GM12878 (cell line): ENCODE results near the gene ANO4. TPM values are rescaled to one million over a fixed set of nuclear protein-coding genes. Genes with fewer than 3 reads are reported as not detected.

ENCODE experiments used
- ATAC-seq: fragments of 200-7000 bp; cut with Tn5 transposase; 3 replicates; pipeline ENCODE4 v1.9.1; 2020; ENCODE audit warnings: mild to moderate bottlenecking, moderate library complexity
- BruUV-seq: library from RNA; stranded (reverse); fragments of 400-500 nt; replicated peaks from 2 replicates; lab custom pipeline; 2021; lab: Mats Ljungman, UMichigan
- CTCF ChIA-PET: fragments of 300-600 bp; sonication (Branson Sonifier 250); formaldehyde crosslinking; extraction: SDS; loops from one replicate; lab custom pipeline; 2021; ENCODE audit warnings: inconsistent platforms; lab: Yijun Ruan, JAX
- POLR2A ChIA-PET: fragments of 350-600 bp; formaldehyde crosslinking; extraction: SDS; loops from one replicate; lab custom pipeline; 2021; ENCODE audit warnings: inconsistent platforms; lab: Charles Lee
- RAD21 ChIA-PET: fragments of 300-600 bp; sonication (Branson Sonifier 250); formaldehyde crosslinking; loops from one replicate; lab custom pipeline; 2023; ENCODE audit warnings: antibody characterized with exemption; ENCODE audit not compliant: unreplicated experiment; lab: Charles Lee
- SMC1A ChIA-PET: fragments of 300-600 bp; sonication (Branson Sonifier 250); formaldehyde crosslinking; loops from one replicate; lab custom pipeline; 2023; ENCODE audit not compliant: unreplicated experiment, uncharacterized antibody; lab: Charles Lee
- DNase-seq: peaks from one replicate; pipeline ENCODE4 v3.0.0-alpha.2; 2011; ENCODE audit warnings: low read depth, low spot score
- FAIRE-seq: peaks from 3 replicates; lab custom pipeline; 2011; peaks lifted over from hg19 to GRCh38; lab: Jason Lieb, UNC
- H2AFZ ChIP-seq: 2 replicates; pipeline ENCODE4 v1.6.0; 2011; ENCODE audit warnings: low read depth, low read length, control low read depth; ENCODE audit not compliant: control insufficient read depth
- H3K27ac ChIP-seq: 2 replicates; pipeline ENCODE4 v1.5.1; 2011; ENCODE audit warnings: control low read depth; ENCODE audit not compliant: control insufficient read depth, insufficient read depth
- H3K27me3 ChIP-seq, 2 experiments: replicated peaks in 1 of 2; 2 replicates each; pipeline versions ENCODE4 v1.6.0 to v1.6.1; 2011; ENCODE audit warnings: low read length in 1 of 2; ENCODE audit not compliant: control insufficient read depth in 2 of 2, insufficient read depth in 2 of 2
- H3K36me3 ChIP-seq, 2 experiments: 2 replicates each; pipeline ENCODE4 v1.5.1; 2011; ENCODE audit warnings: low read length in 1 of 2; ENCODE audit not compliant: control insufficient read depth in 2 of 2, insufficient read depth in 2 of 2
- H3K4me1 ChIP-seq: 2 replicates; pipeline ENCODE4 v1.6.1; 2011; ENCODE audit warnings: mild to moderate bottlenecking, low read length, moderate library complexity, mixed read lengths; ENCODE audit not compliant: control insufficient read depth, insufficient read depth
- H3K4me2 ChIP-seq: 2 replicates; pipeline ENCODE4 v1.6.0; 2011; ENCODE audit warnings: control low read depth; ENCODE audit not compliant: control insufficient read depth, insufficient read depth
- H3K4me3 ChIP-seq: fragments of 200-600 bp; sonication (generic); 2 replicates; pipeline ENCODE4 v1.5.1; 2016
- H3K79me2 ChIP-seq: 2 replicates; pipeline ENCODE4 v1.6.0; 2011; ENCODE audit warnings: low read length; ENCODE audit not compliant: control insufficient read depth, insufficient read depth
- H3K9ac ChIP-seq: 2 replicates; pipeline ENCODE4 v1.8.0; 2011; ENCODE audit warnings: low read length, control low read depth, mixed read lengths; ENCODE audit not compliant: control insufficient read depth, insufficient read depth
- H3K9me3 ChIP-seq: replicated peaks from 3 replicates; pipeline ENCODE4 v1.5.1; 2011; ENCODE audit warnings: mild to moderate bottlenecking, low read length; ENCODE audit not compliant: control insufficient read depth, insufficient read depth
- H4K20me1 ChIP-seq: 2 replicates; pipeline ENCODE4 v1.6.0; 2011; ENCODE audit not compliant: control insufficient read depth, insufficient read depth
- CEBPZ ChIP-seq: fragments of 150-350 bp; IDR thresholded peaks from 2 replicates; pipeline ENCODE4 v1.6.1; 2016; ENCODE audit warnings: low read depth, low read length
- LARP7 ChIP-seq: fragments of 450-650 bp; IDR thresholded peaks from 2 replicates; pipeline ENCODE4 v1.6.1; 2017; ENCODE audit warnings: mild to moderate bottlenecking
- MTA3 ChIP-seq: IDR thresholded peaks from 2 replicates; pipeline ENCODE4 v1.6.1; 2012; ENCODE audit warnings: low read length, inconsistent platforms, borderline replicate concordance
- NFYA ChIP-seq: IDR thresholded peaks from 2 replicates; pipeline ENCODE4 v1.6.1; 2011; ENCODE audit warnings: low read depth, mild to moderate bottlenecking, low read length, improper control_type of control experiment, borderline replicate concordance
- NR2C2 ChIP-seq: IDR thresholded peaks from 2 replicates; pipeline ENCODE4 v1.6.1; 2011; ENCODE audit warnings: borderline replicate concordance, low read depth; ENCODE audit not compliant: control insufficient read depth, insufficient read length
- NRF1 ChIP-seq: conservative IDR thresholded peaks from 2 replicates; pipeline ENCODE4 v1.6.1; 2011; ENCODE audit warnings: mild to moderate bottlenecking, low read depth, low read length, improper control_type of control experiment
- PML ChIP-seq: IDR thresholded peaks from 2 replicates; pipeline ENCODE4 v1.6.1; 2012; ENCODE audit warnings: low read length, inconsistent platforms
- POLR2A ChIP-seq: IDR thresholded peaks from 2 replicates; pipeline ENCODE4 v1.6.1; 2011; ENCODE audit warnings: low read depth, mild to moderate bottlenecking, low read length
- TCF7 ChIP-seq: IDR thresholded peaks from 2 replicates; pipeline ENCODE4 v1.6.1; 2014; ENCODE audit warnings: antibody characterized with exemption, borderline replicate concordance
- WRNIP1 ChIP-seq: IDR thresholded peaks from 2 replicates; pipeline ENCODE4 v1.6.1; 2011; ENCODE audit warnings: low read depth, low read length, improper control_type of control experiment, borderline replicate concordance
- WGBS: methylation state at CpG from one replicate; pipeline ENCODE4 v1.1.6; 2016; ENCODE audit warnings: low lambda C conversion rate; ENCODE audit not compliant: insufficient replicate concordance, insufficient coverage; ENCODE audit errors: missing lambda C conversion rate; 5-methylcytosine and 5-hydroxymethylcytosine counted together
- in situ Hi-C: fragments of 300-500 bp; cut with MboI; formaldehyde crosslinking; loops from 9 replicates; pipeline ENCODE4 v1.14.3; 2018; ENCODE audit warnings: mixed read lengths
- intact Hi-C: fragments of 100-400 bp; cut with micrococcal nuclease; formaldehyde crosslinking; loops from one replicate; pipeline ENCODE4 v1.14.2; 2022; ENCODE audit not compliant: unreplicated experiment
- polyA plus RNA-seq, 11 experiments: library from polyadenylated mRNA; depleted of rRNA in 4 of 11; unstranded in 6 of 11; stranded (reverse) in 5 of 11; fragments of >200 nt; fragmentation: Nextera tagmentation in 4 of 11; fragmentation: Illumina TruSeq in 1 of 11; extraction: Ambion mirVana in 4 of 11; extraction: Trizol in 1 of 11; gene quantifications; 1 replicate in 1 of 11; 2 replicates in 10 of 11; pipeline versions ENCODE4 v1.2.1 to v1.2.3, GENCODE V29; 2011 to 2016; ENCODE audit warnings: inconsistent platforms in 2 of 11, missing spikeins in 2 of 11, low read depth in 1 of 11
- total RNA-seq, 4 experiments: library from RNA; depleted of rRNA in 3 of 4; stranded (reverse); fragments of >200 nt in 3 of 4; fragmentation: Illumina TruSeq in 1 of 4; extraction: Trizol in 1 of 4; gene quantifications; 2 replicates each; pipeline versions ENCODE4 v1.2.1 to v1.2.3, GENCODE V29; 2013 to 2021

ANO4 gene
- total and polyA plus RNA-seq, 10 of the 15 experiments (the other 5 are each of a cell fraction or from before 2014, with no cell fraction given): not detected

DNA sequence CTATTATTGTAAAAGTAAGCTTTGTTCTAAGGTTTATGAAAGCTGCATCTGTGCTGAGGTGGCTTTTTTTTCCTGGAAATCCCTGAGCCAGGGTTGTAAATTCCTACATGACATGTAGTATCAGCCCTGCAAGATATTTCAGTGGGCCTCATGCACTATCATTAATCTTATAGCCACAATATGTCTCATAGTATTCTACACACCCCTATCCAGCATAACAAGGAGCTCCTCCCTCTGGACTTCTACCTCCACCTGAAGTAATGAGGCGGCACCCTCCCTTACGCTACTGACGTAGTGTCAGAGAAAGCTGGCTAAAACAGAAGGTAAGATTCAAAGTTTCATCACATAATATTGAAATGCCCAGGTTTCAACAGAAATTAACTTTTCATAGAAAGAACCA is 380.0 kb downstream of the ANO4 start:
- DNase-seq (no peak), FAIRE-seq (no peak), ATAC-seq (no peak)
- H3K27me3 ChIP-seq: no peaks in the 10 kb centered on the region
- H3K27ac ChIP-seq: no peak overlapping the region
- TF ChIP-seq MTA3 (no peak), NRF1 (no peak), NR2C2 (no peak), WRNIP1 (no peak), NFYA (no peak), POLR2A (no peak), LARP7 (no peak), TCF7 (no peak), PML (no peak), CEBPZ (no peak)
- H3K4me3 ChIP-seq: no peak overlapping the region
- no peaks in the 10 kb centered on the region for H4K20me1 ChIP-seq
- ChIA-PET CTCF (no interaction called here), RAD21 (no interaction called here), POLR2A (no interaction called here), SMC1A (no interaction called here)
- H3K79me2 ChIP-seq: no peaks in the 10 kb centered on the region
- BruUV-seq: no TSS peak
- no peaks in the 10 kb centered on the region for H3K4me1 ChIP-seq
- in situ Hi-C loops: no loop called here
- H3K36me3 ChIP-seq: no peaks in the 10 kb centered on the region
- 30% methylated on average over 3 of the region's 3 CpGs for WGBS
- H3K4me2 ChIP-seq: no peak overlapping the region
- no peak overlapping the region for H2AFZ ChIP-seq
- no peak overlapping the region for H3K9ac ChIP-seq
- no peaks in the 10 kb centered on the region for H3K9me3 ChIP-seq
- intact Hi-C loops: loop anchor here (10.0 kb wide), 1 partner anchor 150 kb away; no protein-coding TSS in a partner anchor

Other genes with a start within 250 kb of the ANO4 start
- gene GAS2L3, start 221.1 kb upstream of the ANO4 start, total RNA-seq (2014; rRNA removed): 2.7 and 3.3 TPM in 2 replicates
- gene GAS2L3, start 221.1 kb upstream of the ANO4 start, total RNA-seq (2014; rRNA removed; fragmentation: Illumina TruSeq; extraction: Trizol): 3.0 and 4.4 TPM in 2 replicates
- gene GAS2L3, start 221.1 kb upstream of the ANO4 start, total RNA-seq (2021): 2.5 and 2.6 TPM in 2 replicates
- 6.6 and 9.1 TPM in 2 replicates for gene GAS2L3, start 221.1 kb upstream of the ANO4 start, polyA plus RNA-seq (2011; rRNA removed)
- 2.3 and 2.4 TPM in 2 replicates for gene GAS2L3, start 221.1 kb upstream of the ANO4 start, polyA plus RNA-seq (2014; fragmentation: Illumina TruSeq; extraction: Trizol)
- gene GAS2L3, start 221.1 kb upstream of the ANO4 start, polyA plus RNA-seq (2014; fragmentation: Nextera tagmentation; extraction: Ambion mirVana): under 1 TPM; 0.46 to 0.63 TPM
- 0.75 and 1.5 TPM in 2 replicates for gene GAS2L3, start 221.1 kb upstream of the ANO4 start, polyA plus RNA-seq (2014; rRNA removed)
- gene GAS2L3, start 221.1 kb upstream of the ANO4 start, polyA plus RNA-seq (2016; fragmentation: Nextera tagmentation; extraction: Ambion mirVana): 1 to 10 TPM; 1.7 to 2.6 TPM